ENCODE measurements around the gene WNK2. TPM values are rescaled to one million over a fixed set of nuclear protein-coding genes. Genes with fewer than 3 reads are reported as not detected.

WNK2 gene
- total and polyA plus RNA-seq, 2 of the 4 experiments (the other 2 are of a cell fraction), result not detected

DNA sequence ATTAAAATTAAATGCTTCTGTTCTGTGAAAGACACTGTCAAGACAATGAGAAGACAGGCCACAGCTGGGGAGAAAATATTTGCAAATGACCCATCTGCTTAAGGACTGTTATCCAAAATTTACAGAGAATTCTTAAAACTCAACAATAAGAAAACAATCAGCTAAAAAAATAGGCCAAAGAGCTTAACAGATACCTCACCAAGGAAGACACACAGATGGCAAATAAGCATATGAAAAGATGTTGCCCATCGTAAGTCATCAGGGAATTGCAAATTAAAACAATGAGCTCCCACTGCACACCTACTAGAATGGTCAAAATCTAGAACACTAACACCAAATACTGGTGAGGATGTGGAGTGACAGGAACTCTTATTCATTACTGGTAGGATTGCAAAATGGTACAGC is 10.3 kb downstream of the WNK2 start:
- Histone ChIP-seq H4K20me1 (ENCODE audit: insufficient read depth, low read length) (no peaks in the 10 kb centered on the region), H3K4me1 (ENCODE audit: control insufficient read depth, insufficient read depth, low read length) (no peaks in the 10 kb centered on the region), H3K18ac (ENCODE audit: low read depth, low read length) (no peak overlapping the region), H3K56ac (ENCODE audit: extremely low read depth, insufficient read depth, low read length) (no peak overlapping the region), H3K27me3 (ENCODE audit: control insufficient read depth, insufficient read depth, low read length) (peaks cover 14% of the 10 kb centered on the region), H4K91ac (ENCODE audit: insufficient read depth, low read depth, low read length) (no peak overlapping the region), H3K9me1 (ENCODE audit: insufficient read depth, low read length) (no peaks in the 10 kb centered on the region), H2BK20ac (ENCODE audit: low read depth, low read length) (no peak overlapping the region), H2AK5ac (ENCODE audit: low read depth, low read length) (no peak overlapping the region), H2AK9ac (replicated peaks; ENCODE audit: low read depth, low read length, poor library complexity) (no peak overlapping the region), H2AFZ (replicated peaks; ENCODE audit: low read length, poor library complexity) (no peak overlapping the region), H3K23ac (ENCODE audit: low read depth, low read length) (no peak overlapping the region), H4K8ac (ENCODE audit: low read depth in 2 of 2, low read length in 2 of 2) (no peak overlapping the region), H3K27ac (ENCODE audit: insufficient read depth, low read length) (no peak overlapping the region), H3K4ac (ENCODE audit: low read depth, low read length) (no peak overlapping the region), H2BK120ac (ENCODE audit: low read depth, low read length) (no peak overlapping the region), H3K4me2 (ENCODE audit: low read depth, low read length) (no peak overlapping the region), H3K79me1 (ENCODE audit: low read depth in 1 of 2, low read length in 2 of 2) (no peaks in the 10 kb centered on the region), H3K4me3 (ENCODE audit: insufficient read depth, low read depth, low read length) (no peak overlapping the region), H2BK15ac (ENCODE audit: low read depth, low read length) (no peak overlapping the region), H2BK5ac (ENCODE audit: low read depth, low read length, poor library complexity, severe bottlenecking) (no peak overlapping the region), H4K5ac (ENCODE audit: low read depth, low read length) (no peak overlapping the region), H3K9me3 (ENCODE audit: control insufficient read depth, insufficient read depth, low read length) (peaks cover 3% of the 10 kb centered on the region; the same call in 1 of the 2 replicates), H3K9ac (ENCODE audit: low read depth, low read length) (no peak overlapping the region), H3K14ac (replicated peaks; ENCODE audit: low read depth, low read length) (no peak overlapping the region), H3K36me3 (ENCODE audit: control insufficient read depth, insufficient read depth, low read length) (no peaks in the 10 kb centered on the region)
- ATAC-seq (ENCODE audit: low read depth), result no peak
- dilution Hi-C loops (cut with HindIII; ENCODE audit: low sequenced_read_pairs, unreplicated experiment) (no loop called here), intact Hi-C loops (cut with micrococcal nuclease) (no loop called here), in situ Hi-C loops (cut with MboI; ENCODE audit: low sequenced_read_pairs) (no loop called here)
- POLR2A ChIA-PET (ENCODE audit: unreplicated experiment), result no interaction called here
- BruUV-seq (replicated peaks), result no TSS peak
- no CpG with 5 or more reads among the region's 1 CpG for WGBS, 2 experiments (ENCODE audit: extremely low coverage in 2 of 2, insufficient read length in 1 of 2)
- no peak for TF ChIP-seq MXI1 (IDR thresholded peaks at IDR 0.05; ENCODE audit: borderline replicate concordance, low read depth, low read length)
- CTCF ChIA-PET, result interaction anchor here (0.6 kb wide), 1 partner anchor 1824 kb away, joined by 3 read pairs; no protein-coding TSS in a partner anchor
- no peak for DNase-seq

Data from IMR-90 (cell line).